SK-N-SH treated with all-trans-retinoic acid at 6 μM for 48 hours (cell line): Measurements from ENCODE around the gene LSMEM2.

Source experiments
- ATAC-seq: fragments of 200-7000 bp; cut with Tn5 transposase; 3 replicates; pipeline ENCODE4 v1.9.1; 2020; ENCODE audit warnings: mild to moderate bottlenecking, moderate library complexity
- ARNTL ChIP-seq: fragments of 450-650 bp; formaldehyde crosslinking; IDR thresholded peaks from 2 replicates; pipeline ENCODE4 v1.5.0; 2020; ENCODE audit warnings: low read depth, mild to moderate bottlenecking, moderate library complexity, borderline replicate concordance
- CSDC2 ChIP-seq: fragments of 250-450 bp; sonication (Bioruptor Pico); IDR thresholded peaks from 2 replicates; pipeline ENCODE4 v1.5.0; 2020; ENCODE audit warnings: mild to moderate bottlenecking, moderate library complexity
- GLIS3 ChIP-seq: fragments of 250-450 bp; sonication (Bioruptor Pico); IDR thresholded peaks from 2 replicates; pipeline ENCODE4 v1.5.0; 2020; ENCODE audit warnings: mild to moderate bottlenecking, moderate library complexity
- ISL1 ChIP-seq: fragments of 250-450 bp; sonication (Bioruptor Pico); IDR thresholded peaks from 2 replicates; pipeline ENCODE4 v2.1.2; 2022; ENCODE audit warnings: mild to moderate bottlenecking, moderate library complexity
- PPARA ChIP-seq: fragments of 250-450 bp; sonication (Bioruptor Pico); IDR thresholded peaks from 2 replicates; pipeline ENCODE4 v1.5.0; 2020; ENCODE audit warnings: mild to moderate bottlenecking, borderline replicate concordance
- RARB ChIP-seq: fragments of 250-450 bp; sonication (Bioruptor Pico); IDR thresholded peaks from 2 replicates; pipeline ENCODE4 v1.8.0; 2021; ENCODE audit warnings: mild to moderate bottlenecking, moderate library complexity
- SNAI2 ChIP-seq: fragments of 250-450 bp; sonication (Bioruptor Pico); IDR thresholded peaks from 2 replicates; pipeline ENCODE4 v1.5.0; 2020; ENCODE audit warnings: mild to moderate bottlenecking, moderate library complexity
- TCF4 ChIP-seq: fragments of 250-450 bp; sonication (Bioruptor Pico); IDR thresholded peaks from 2 replicates; pipeline ENCODE4 v1.8.0; 2021; ENCODE audit warnings: mild to moderate bottlenecking, moderate library complexity, borderline replicate concordance
- TOX ChIP-seq: fragments of 250-450 bp; sonication (Bioruptor Pico); IDR thresholded peaks from 2 replicates; pipeline ENCODE4 v1.8.0; 2021; ENCODE audit warnings: mild to moderate bottlenecking, moderate library complexity, borderline replicate concordance
- ZC3H10 ChIP-seq: fragments of 250-450 bp; sonication (Bioruptor Pico); IDR thresholded peaks from 2 replicates; pipeline ENCODE4 v1.5.1; 2021; ENCODE audit warnings: mild to moderate bottlenecking, moderate library complexity
- ZFP30 ChIP-seq: fragments of 450-650 bp; formaldehyde crosslinking; IDR thresholded peaks from 2 replicates; pipeline ENCODE4 v1.5.0; 2022; ENCODE audit warnings: mild to moderate bottlenecking, moderate library complexity
- ZNF565 ChIP-seq: fragments of 450-650 bp; formaldehyde crosslinking; conservative IDR thresholded peaks from 2 replicates; pipeline ENCODE4 v1.5.0; 2020; ENCODE audit warnings: low read depth, mild to moderate bottlenecking, moderate library complexity
- ZNF70 ChIP-seq: fragments of 450-650 bp; formaldehyde crosslinking; IDR thresholded peaks from 2 replicates; pipeline ENCODE4 v1.5.0; 2020; ENCODE audit warnings: mild to moderate bottlenecking, moderate library complexity
- ZNF8 ChIP-seq: fragments of 450-650 bp; formaldehyde crosslinking; IDR thresholded peaks from 2 replicates; pipeline ENCODE4 v1.5.0; 2020; ENCODE audit warnings: mild to moderate bottlenecking, moderate library complexity
- TF ChIP-seq, protein P1 (sequence below): fragments of 250-450 bp; sonication (Bioruptor Pico); IDR thresholded peaks from 2 replicates; pipeline ENCODE4 v1.8.0; 2020; ENCODE audit warnings: mild to moderate bottlenecking, moderate library complexity, borderline replicate concordance
- TF ChIP-seq, protein P2 (sequence below): fragments of 250-450 bp; sonication (Bioruptor Pico); IDR thresholded peaks from 2 replicates; pipeline ENCODE4 v1.8.0; 2021; ENCODE audit warnings: low read depth, mild to moderate bottlenecking, moderate library complexity, borderline replicate concordance
- TF ChIP-seq, protein P3 (sequence below): fragments of 250-450 bp; sonication (Bioruptor Pico); IDR thresholded peaks from 2 replicates; pipeline ENCODE4 v1.5.1; 2021; ENCODE audit warnings: mild to moderate bottlenecking, moderate library complexity
- TF ChIP-seq, protein P4 (sequence below): fragments of 250-450 bp; sonication (Bioruptor Pico); IDR thresholded peaks from 2 replicates; pipeline ENCODE4 v1.5.0; 2020; ENCODE audit warnings: mild to moderate bottlenecking, moderate library complexity
- TF ChIP-seq, protein P5 (sequence below): fragments of 250-450 bp; sonication (Bioruptor Pico); IDR thresholded peaks from 2 replicates; pipeline ENCODE4 v1.5.1; 2020; ENCODE audit warnings: low read depth, mild to moderate bottlenecking, moderate library complexity

LSMEM2 gene

DNA sequence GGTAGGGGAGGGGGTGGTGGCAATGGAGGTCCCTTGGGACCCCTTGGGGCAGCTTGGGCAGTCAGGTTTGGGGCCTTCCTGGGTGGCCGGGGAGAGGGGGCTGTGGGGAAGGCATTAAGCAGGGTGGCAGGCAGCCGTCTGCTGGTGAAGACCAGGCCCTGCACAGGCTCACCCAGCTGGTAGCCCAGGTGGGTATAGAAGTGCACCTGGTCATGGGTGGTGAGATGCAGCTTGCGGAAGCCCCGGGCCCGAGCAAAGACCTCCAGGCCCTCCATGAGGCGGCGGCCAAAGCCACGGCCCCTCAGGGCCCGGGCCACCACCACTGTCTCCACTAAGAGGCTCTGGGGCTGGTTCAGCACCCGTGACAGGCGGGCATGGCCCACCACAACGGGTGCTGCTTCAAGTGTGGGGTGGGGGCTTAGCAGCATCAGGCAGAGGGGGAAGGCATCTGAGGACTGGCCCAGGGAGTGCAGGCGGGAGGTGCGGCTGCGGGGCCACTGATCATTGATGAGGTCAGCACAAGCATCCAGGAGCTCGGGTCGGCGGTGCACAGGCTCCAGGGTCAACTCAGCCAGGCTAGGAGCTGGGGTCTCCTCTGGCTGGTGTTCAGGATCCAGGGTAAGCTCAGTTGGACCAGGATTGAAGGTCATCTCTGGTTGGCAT lies 18.0 kb downstream of the LSMEM2 start:
- TF ChIP-seq, protein P1, sequence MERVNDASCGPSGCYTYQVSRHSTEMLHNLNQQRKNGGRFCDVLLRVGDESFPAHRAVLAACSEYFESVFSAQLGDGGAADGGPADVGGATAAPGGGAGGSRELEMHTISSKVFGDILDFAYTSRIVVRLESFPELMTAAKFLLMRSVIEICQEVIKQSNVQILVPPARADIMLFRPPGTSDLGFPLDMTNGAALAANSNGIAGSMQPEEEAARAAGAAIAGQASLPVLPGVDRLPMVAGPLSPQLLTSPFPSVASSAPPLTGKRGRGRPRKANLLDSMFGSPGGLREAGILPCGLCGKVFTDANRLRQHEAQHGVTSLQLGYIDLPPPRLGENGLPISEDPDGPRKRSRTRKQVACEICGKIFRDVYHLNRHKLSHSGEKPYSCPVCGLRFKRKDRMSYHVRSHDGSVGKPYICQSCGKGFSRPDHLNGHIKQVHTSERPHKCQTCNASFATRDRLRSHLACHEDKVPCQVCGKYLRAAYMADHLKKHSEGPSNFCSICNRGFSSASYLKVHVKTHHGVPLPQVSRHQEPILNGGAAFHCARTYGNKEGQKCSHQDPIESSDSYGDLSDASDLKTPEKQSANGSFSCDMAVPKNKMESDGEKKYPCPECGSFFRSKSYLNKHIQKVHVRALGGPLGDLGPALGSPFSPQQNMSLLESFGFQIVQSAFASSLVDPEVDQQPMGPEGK (CRISPR knock-in tag), result no peak
- no peak for TF ChIP-seq RARB (CRISPR knock-in tag)
- TF ChIP-seq SNAI2 (CRISPR knock-in tag), result no peak
- TF ChIP-seq, protein P2, sequence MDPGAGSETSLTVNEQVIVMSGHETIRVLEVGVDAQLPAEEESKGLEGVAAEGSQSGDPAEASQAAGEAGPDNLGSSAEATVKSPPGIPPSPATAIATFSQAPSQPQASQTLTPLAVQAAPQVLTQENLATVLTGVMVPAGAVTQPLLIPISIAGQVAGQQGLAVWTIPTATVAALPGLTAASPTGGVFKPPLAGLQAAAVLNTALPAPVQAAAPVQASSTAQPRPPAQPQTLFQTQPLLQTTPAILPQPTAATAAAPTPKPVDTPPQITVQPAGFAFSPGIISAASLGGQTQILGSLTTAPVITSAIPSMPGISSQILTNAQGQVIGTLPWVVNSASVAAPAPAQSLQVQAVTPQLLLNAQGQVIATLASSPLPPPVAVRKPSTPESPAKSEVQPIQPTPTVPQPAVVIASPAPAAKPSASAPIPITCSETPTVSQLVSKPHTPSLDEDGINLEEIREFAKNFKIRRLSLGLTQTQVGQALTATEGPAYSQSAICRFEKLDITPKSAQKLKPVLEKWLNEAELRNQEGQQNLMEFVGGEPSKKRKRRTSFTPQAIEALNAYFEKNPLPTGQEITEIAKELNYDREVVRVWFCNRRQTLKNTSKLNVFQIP (CRISPR knock-in tag), result no peak
- TF ChIP-seq PPARA, result no peak
- no peak for TF ChIP-seq ISL1 (CRISPR knock-in tag)
- TF ChIP-seq TOX, result no peak
- TF ChIP-seq ZFP30 (CRISPR knock-in tag), result no peak
- no peak for TF ChIP-seq GLIS3 (CRISPR knock-in tag)
- TF ChIP-seq, protein P3, sequence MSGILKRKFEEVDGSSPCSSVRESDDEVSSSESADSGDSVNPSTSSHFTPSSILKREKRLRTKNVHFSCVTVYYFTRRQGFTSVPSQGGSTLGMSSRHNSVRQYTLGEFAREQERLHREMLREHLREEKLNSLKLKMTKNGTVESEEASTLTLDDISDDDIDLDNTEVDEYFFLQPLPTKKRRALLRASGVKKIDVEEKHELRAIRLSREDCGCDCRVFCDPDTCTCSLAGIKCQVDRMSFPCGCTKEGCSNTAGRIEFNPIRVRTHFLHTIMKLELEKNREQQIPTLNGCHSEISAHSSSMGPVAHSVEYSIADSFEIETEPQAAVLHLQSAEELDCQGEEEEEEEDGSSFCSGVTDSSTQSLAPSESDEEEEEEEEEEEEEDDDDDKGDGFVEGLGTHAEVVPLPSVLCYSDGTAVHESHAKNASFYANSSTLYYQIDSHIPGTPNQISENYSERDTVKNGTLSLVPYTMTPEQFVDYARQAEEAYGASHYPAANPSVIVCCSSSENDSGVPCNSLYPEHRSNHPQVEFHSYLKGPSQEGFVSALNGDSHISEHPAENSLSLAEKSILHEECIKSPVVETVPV (CRISPR knock-in tag), result no peak
- TF ChIP-seq ZC3H10 (CRISPR knock-in tag), result no peak
- ATAC-seq, result no peak

DNA sequence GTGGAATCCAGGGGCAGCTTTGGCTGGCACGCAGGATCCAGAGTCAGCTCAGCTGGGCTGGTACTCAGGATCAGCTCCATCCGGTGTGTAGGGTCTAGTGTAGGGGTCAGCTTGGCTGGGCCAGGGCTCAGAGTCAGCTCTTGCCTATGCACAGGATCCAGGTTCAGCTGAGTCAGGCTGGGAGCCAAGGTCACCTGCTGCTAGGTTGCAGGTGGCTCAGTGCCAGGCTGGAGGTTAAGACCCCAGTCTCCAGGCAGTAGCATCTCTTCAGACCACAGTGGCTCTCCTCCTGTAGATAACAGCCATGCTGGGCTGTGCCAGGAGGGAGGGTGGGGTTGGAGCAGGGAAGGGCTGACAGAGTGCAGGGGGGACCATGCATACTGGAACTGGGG lies 18.5 kb downstream of the LSMEM2 start:
- ATAC-seq, result no peak
- TF ChIP-seq, protein P3 (CRISPR knock-in tag), result no peak

DNA sequence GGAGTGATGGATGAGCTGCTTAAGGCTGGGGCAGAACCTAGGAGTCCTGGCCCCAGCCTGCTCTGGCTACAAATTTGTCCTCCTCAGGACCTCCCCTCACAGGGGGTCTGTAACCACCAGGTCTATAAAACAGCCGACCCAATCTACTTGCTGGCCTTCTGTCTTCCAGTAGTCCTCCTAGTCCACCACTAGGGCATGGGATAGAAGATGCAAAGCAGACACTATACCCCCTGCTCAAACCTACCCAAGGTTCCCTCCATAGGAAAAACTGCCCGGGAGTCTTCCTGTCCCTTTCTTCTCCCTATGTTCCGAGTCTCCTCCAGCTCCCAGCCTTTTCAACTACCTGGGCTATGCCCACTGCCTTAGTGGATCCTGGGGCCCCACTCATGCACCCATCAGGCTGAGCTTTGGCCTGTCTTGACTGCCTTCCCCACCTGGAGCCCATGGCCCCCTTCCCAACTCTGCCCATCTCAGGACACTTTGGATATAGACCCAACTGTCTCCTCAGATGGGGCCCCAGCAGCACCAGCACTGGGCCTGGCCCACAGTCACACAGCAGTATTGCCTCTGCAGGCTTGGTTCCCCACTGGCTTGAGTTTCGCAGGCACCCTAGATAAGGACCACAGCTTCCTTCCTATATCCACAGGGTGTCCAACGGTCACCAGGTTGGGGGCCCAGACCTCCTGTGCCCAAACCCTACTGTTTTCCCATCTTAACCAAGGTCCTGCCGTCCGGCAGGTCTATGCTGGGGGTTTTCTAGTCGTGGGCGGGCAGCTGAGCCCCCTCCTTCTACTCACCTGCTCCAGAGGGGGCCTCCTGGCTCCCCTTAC lies 19.2 kb downstream of the LSMEM2 start:
- TF ChIP-seq ZNF565 (CRISPR knock-in tag) (no peak), CSDC2 (no peak), ZFP30 (CRISPR knock-in tag) (no peak), ZC3H10 (CRISPR knock-in tag) (no peak), ZNF70 (CRISPR knock-in tag) (no peak), GLIS3 (CRISPR knock-in tag) (no peak), TOX (no peak), ZNF8 (CRISPR knock-in tag) (no peak), RARB (CRISPR knock-in tag) (no peak), ARNTL (CRISPR knock-in tag) (no peak), TCF4 (CRISPR knock-in tag) (no peak)
- TF ChIP-seq, protein P3 (CRISPR knock-in tag), result no peak
- TF ChIP-seq, protein P4, sequence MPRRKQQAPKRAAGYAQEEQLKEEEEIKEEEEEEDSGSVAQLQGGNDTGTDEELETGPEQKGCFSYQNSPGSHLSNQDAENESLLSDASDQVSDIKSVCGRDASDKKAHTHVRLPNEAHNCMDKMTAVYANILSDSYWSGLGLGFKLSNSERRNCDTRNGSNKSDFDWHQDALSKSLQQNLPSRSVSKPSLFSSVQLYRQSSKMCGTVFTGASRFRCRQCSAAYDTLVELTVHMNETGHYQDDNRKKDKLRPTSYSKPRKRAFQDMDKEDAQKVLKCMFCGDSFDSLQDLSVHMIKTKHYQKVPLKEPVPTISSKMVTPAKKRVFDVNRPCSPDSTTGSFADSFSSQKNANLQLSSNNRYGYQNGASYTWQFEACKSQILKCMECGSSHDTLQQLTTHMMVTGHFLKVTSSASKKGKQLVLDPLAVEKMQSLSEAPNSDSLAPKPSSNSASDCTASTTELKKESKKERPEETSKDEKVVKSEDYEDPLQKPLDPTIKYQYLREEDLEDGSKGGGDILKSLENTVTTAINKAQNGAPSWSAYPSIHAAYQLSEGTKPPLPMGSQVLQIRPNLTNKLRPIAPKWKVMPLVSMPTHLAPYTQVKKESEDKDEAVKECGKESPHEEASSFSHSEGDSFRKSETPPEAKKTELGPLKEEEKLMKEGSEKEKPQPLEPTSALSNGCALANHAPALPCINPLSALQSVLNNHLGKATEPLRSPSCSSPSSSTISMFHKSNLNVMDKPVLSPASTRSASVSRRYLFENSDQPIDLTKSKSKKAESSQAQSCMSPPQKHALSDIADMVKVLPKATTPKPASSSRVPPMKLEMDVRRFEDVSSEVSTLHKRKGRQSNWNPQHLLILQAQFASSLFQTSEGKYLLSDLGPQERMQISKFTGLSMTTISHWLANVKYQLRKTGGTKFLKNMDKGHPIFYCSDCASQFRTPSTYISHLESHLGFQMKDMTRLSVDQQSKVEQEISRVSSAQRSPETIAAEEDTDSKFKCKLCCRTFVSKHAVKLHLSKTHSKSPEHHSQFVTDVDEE, result no peak
- TF ChIP-seq, protein P2 (CRISPR knock-in tag), result no peak
- TF ChIP-seq, protein P5, sequence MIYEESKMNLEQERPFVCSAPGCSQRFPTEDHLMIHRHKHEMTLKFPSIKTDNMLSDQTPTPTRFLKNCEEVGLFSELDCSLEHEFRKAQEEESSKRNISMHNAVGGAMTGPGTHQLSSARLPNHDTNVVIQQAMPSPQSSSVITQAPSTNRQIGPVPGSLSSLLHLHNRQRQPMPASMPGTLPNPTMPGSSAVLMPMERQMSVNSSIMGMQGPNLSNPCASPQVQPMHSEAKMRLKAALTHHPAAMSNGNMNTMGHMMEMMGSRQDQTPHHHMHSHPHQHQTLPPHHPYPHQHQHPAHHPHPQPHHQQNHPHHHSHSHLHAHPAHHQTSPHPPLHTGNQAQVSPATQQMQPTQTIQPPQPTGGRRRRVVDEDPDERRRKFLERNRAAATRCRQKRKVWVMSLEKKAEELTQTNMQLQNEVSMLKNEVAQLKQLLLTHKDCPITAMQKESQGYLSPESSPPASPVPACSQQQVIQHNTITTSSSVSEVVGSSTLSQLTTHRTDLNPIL (CRISPR knock-in tag), result no peak
- ATAC-seq, result no peak
